ENCODE results near the gene C10orf143.

Gene C10orf143

DNA sequence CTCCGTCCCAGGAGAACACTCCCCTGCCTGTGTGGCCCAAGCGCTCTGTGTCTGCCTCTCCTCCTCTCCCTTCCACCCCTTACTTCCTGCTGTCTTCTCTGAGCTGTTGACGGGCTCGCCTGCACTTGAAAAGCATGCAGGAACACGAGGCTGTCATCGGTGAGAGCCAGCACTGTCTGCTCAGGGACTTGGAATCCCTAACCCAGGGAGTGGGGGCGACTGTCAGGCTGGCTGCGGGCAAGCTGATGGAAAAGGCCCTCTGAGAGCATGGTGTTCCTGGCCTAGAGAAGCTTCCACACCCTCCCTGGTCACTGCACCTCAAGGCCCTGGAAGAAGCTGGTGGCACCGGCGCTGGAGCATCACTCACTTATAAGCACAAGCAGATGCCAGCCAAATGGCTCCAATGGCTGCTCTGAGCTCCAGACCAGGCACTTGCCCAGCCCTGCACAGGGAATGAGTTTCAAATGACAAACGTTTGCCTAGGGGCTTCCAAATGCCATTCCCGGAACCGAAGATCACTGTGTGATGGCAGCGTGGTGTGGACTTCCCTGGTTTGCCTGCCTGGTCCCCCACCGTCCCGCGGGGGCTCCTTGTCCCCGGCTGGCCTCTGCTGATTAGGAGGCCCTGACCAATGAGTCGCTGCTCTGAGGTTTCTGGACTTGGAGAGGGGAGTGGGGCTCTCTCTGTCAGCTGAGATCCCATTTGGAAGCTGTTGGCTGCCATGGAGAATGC, 89.8 kb downstream of the C10orf143 start:
- H3K4me2 ChIP-seq (ENCODE audit: low read depth, low read length, poor library complexity, severe bottlenecking), result no peak overlapping the region
- H3K36me3 ChIP-seq (ENCODE audit: low read length), result no peaks in the 10 kb centered on the region
- no peak overlapping the region for H3K27ac ChIP-seq (ENCODE audit: low read depth, low read length)
- no peaks in the 10 kb centered on the region for H3K9me2 ChIP-seq (replicated peaks; ENCODE audit: insufficient read depth, low read length)
- H2AFZ ChIP-seq (ENCODE audit: low read depth, low read length, severe bottlenecking), result no peak overlapping the region
- no peak for TF ChIP-seq EZH2phosphoT487 (conservative IDR thresholded peaks at IDR 0.05; ENCODE audit: low read length)
- TF ChIP-seq, protein P1, sequence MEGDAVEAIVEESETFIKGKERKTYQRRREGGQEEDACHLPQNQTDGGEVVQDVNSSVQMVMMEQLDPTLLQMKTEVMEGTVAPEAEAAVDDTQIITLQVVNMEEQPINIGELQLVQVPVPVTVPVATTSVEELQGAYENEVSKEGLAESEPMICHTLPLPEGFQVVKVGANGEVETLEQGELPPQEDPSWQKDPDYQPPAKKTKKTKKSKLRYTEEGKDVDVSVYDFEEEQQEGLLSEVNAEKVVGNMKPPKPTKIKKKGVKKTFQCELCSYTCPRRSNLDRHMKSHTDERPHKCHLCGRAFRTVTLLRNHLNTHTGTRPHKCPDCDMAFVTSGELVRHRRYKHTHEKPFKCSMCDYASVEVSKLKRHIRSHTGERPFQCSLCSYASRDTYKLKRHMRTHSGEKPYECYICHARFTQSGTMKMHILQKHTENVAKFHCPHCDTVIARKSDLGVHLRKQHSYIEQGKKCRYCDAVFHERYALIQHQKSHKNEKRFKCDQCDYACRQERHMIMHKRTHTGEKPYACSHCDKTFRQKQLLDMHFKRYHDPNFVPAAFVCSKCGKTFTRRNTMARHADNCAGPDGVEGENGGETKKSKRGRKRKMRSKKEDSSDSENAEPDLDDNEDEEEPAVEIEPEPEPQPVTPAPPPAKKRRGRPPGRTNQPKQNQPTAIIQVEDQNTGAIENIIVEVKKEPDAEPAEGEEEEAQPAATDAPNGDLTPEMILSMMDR (IDR thresholded peaks at IDR 0.05; ENCODE audit: insufficient read depth, low read length, poor library complexity, severe bottlenecking), result no peak
- no peaks in the 10 kb centered on the region for H3F3A ChIP-seq (ENCODE audit: insufficient read depth)
- H3K27me3 ChIP-seq (ENCODE audit: low read length), result no peaks in the 10 kb centered on the region
- no peaks in the 10 kb centered on the region for H3K79me2 ChIP-seq (ENCODE audit: insufficient read depth, low read length)
- H4K20me1 ChIP-seq (ENCODE audit: low read depth, low read length), result no peaks in the 10 kb centered on the region
- no peak overlapping the region for H3K4me3 ChIP-seq (ENCODE audit: insufficient read depth, low read length, poor library complexity, severe bottlenecking)
- no peak overlapping the region for H3K9ac ChIP-seq (ENCODE audit: low read length)
- H3K9me3 ChIP-seq (ENCODE audit: insufficient read depth, low read length), result no peaks in the 10 kb centered on the region

DNA sequence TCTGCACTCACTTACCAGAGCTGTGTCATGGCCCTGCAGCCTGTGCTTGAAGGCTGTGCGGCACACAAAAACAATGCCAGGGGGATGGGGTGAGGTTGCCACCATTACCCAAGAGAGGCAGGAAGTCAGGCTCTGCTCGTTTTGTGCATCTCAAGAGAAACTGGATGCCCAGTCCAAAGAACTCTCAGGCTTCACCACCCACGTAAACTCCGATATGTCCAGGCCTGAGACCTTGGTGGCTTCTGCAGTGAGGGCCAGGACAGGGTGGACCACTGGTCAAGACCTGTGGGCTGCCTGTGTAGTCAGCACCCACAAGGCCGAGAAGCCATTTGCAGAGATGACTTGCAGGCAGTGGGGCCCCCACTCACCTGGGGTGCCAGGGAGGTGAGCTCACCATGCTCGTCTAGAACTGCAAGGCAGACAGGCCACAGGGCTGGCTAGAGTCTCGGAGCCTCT, 91.9 kb downstream of the C10orf143 start:
- H3K36me3 ChIP-seq (ENCODE audit: low read length), result no peaks in the 10 kb centered on the region
- no peaks in the 10 kb centered on the region for H3K9me2 ChIP-seq (replicated peaks; ENCODE audit: insufficient read depth, low read length)
- H2AFZ ChIP-seq (ENCODE audit: low read depth, low read length, severe bottlenecking), result no peak overlapping the region
- no peaks in the 10 kb centered on the region for H3F3A ChIP-seq (ENCODE audit: insufficient read depth)
- no peaks in the 10 kb centered on the region for H4K20me1 ChIP-seq (ENCODE audit: low read depth, low read length)
- H3K4me3 ChIP-seq (ENCODE audit: insufficient read depth, low read length, poor library complexity, severe bottlenecking), result no peak overlapping the region
- H3K27me3 ChIP-seq (ENCODE audit: low read length), result no peaks in the 10 kb centered on the region
- H3K4me2 ChIP-seq (ENCODE audit: low read depth, low read length, poor library complexity, severe bottlenecking), result no peak overlapping the region
- no peaks in the 10 kb centered on the region for H3K79me2 ChIP-seq (ENCODE audit: insufficient read depth, low read length)
- H3K9me3 ChIP-seq (ENCODE audit: insufficient read depth, low read length), result no peaks in the 10 kb centered on the region
- H3K9ac ChIP-seq (ENCODE audit: low read length), result no peak overlapping the region
- no peak for TF ChIP-seq EZH2phosphoT487 (conservative IDR thresholded peaks at IDR 0.05; ENCODE audit: low read length)
- TF ChIP-seq, protein P1 (IDR thresholded peaks at IDR 0.05; ENCODE audit: insufficient read depth, low read length, poor library complexity, severe bottlenecking), result no peak
- no peak overlapping the region for H3K27ac ChIP-seq (ENCODE audit: low read depth, low read length)

DNA sequence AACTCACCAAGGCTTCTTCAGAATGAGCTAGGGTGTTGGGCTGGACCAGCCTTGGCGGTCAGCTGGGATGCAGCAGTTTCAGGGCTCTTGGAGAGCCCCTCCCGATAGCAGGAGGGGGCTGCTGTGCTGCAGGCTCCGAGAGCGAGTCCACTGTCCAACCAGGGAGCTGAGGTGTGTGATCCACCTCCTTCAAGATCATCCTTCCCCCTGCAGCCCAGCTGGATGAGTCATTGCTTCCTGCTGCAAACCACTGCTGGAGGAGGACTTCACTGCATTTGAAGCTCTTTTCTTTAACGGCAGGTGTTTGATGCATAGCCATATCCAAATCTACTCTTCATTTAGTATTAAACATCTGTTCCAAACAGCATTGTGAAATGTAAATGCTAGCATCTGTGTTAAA, 92.4 kb downstream of the C10orf143 start:
- Histone ChIP-seq H3K4me3 (ENCODE audit: insufficient read depth, low read length, poor library complexity, severe bottlenecking) (no peak overlapping the region), H3K79me2 (ENCODE audit: insufficient read depth, low read length) (no peaks in the 10 kb centered on the region), H3K27me3 (ENCODE audit: low read length) (no peaks in the 10 kb centered on the region), H3K4me2 (ENCODE audit: low read depth, low read length, poor library complexity, severe bottlenecking) (no peak overlapping the region), H3F3A (ENCODE audit: insufficient read depth) (no peaks in the 10 kb centered on the region), H3K27ac (ENCODE audit: low read depth, low read length) (no peak overlapping the region), H3K9me2 (replicated peaks; ENCODE audit: insufficient read depth, low read length) (no peaks in the 10 kb centered on the region), H2AFZ (ENCODE audit: low read depth, low read length, severe bottlenecking) (no peak overlapping the region), H3K9ac (ENCODE audit: low read length) (no peak overlapping the region), H3K9me3 (ENCODE audit: insufficient read depth, low read length) (no peaks in the 10 kb centered on the region), H3K36me3 (ENCODE audit: low read length) (no peaks in the 10 kb centered on the region), H4K20me1 (ENCODE audit: low read depth, low read length) (no peaks in the 10 kb centered on the region)
- no peak for TF ChIP-seq EZH2phosphoT487 (conservative IDR thresholded peaks at IDR 0.05; ENCODE audit: low read length)
- TF ChIP-seq, protein P1 (IDR thresholded peaks at IDR 0.05; ENCODE audit: insufficient read depth, low read length, poor library complexity, severe bottlenecking), result no peak
